HG02571 (cell line): Measurements from ENCODE around the gene LIN7A.

Experiments used
- ATAC-seq: cut with Tn5 transposase; IDR thresholded peaks from one replicate; pipeline ENCODE4 v1.9.1; 2021; ENCODE audit warnings: mild to moderate bottlenecking, moderate library complexity; ENCODE audit not compliant: unreplicated experiment

Gene LIN7A

GRCh38 chr12:80763874-80764273 is 173.9 kb downstream of the LIN7A start:
- no peak for ATAC-seq

- peak; percentile 42 for ATAC-seq
Observed at GRCh38 chr12:80761838-80762237, 175.9 kb downstream of the LIN7A start.

- ATAC-seq, result peak; percentile 77
Observed at GRCh38 chr12:80756875-80757274, 180.9 kb downstream of the LIN7A start.

GRCh38 chr12:80754274-80754673 is 183.5 kb downstream of the LIN7A start:
- no peak for ATAC-seq

GRCh38 chr12:80752464-80752863 is 185.3 kb downstream of the LIN7A start:
- no peak for ATAC-seq

- ATAC-seq, result no peak
Observed at GRCh38 chr12:80749456-80749855, 188.3 kb downstream of the LIN7A start.

GRCh38 chr12:80747800-80748199 is 189.9 kb downstream of the LIN7A start:
- no peak for ATAC-seq

- ATAC-seq, result no peak
Observed at GRCh38 chr12:80745851-80746505, 191.8 kb downstream of the LIN7A start.
